Common myeloid progenitor, CD34-positive (primary cell): ENCODE data around the gene TMPRSS15.

Source experiments
- CTCF ChIA-PET: fragments of 350-600 bp; sonication (Branson Sonifier 250); formaldehyde crosslinking; loops from one replicate; lab custom pipeline; 2021; ENCODE audit warnings: antibody characterized with exemption; lab: Charles Lee
- POLR2A ChIA-PET: fragments of 350-600 bp; sonication (Branson Sonifier 250); formaldehyde crosslinking; loops from one replicate; lab custom pipeline; 2021; ENCODE audit warnings: antibody characterized with exemption; lab: Charles Lee
- DNase-seq, 3 donors: peaks; one replicate each; pipeline versions ENCODE4 v3.0.0 to v3.0.0-alpha.2; 2013
- H3K27ac ChIP-seq, 2 experiments: 1 replicate in 1 of 2; 2 replicates in 1 of 2; pipeline ENCODE4 v1.7.0; 2013; ENCODE audit warnings: inconsistent platforms in 2 of 2, low read length in 2 of 2, mild to moderate bottlenecking in 2 of 2, low read depth in 1 of 2, moderate library complexity in 1 of 2; ENCODE audit not compliant: severe bottlenecking in 2 of 2, insufficient read depth in 1 of 2, poor library complexity in 1 of 2
- H3K27me3 ChIP-seq, 5 experiments: replicated peaks in 2 of 5; 1 replicate in 3 of 5; 2 replicates in 2 of 5; pipeline versions ENCODE4 v1.6.1 to v1.7.0; 2013; ENCODE audit warnings: low read length in 4 of 5, mild to moderate bottlenecking in 2 of 5, moderate library complexity in 2 of 5, inconsistent platforms in 1 of 5; ENCODE audit not compliant: insufficient read depth in 5 of 5, control insufficient read depth in 4 of 5
- H3K36me3 ChIP-seq, 4 experiments: 1 replicate in 2 of 4; 2 replicates in 2 of 4; pipeline versions ENCODE4 v1.6.1 to v1.7.0; 2013; ENCODE audit warnings: low read length in 3 of 4, control low read depth in 1 of 4, mild to moderate bottlenecking in 1 of 4; ENCODE audit not compliant: control insufficient read depth in 4 of 4, insufficient read depth in 4 of 4
- H3K4me1 ChIP-seq, 4 experiments: 1 replicate in 3 of 4; 2 replicates in 1 of 4; pipeline versions ENCODE4 v1.6.1 to v1.7.1; 2013; ENCODE audit warnings: low read length in 3 of 4, mild to moderate bottlenecking in 3 of 4, control low read depth in 1 of 4, inconsistent platforms in 1 of 4, moderate library complexity in 1 of 4; ENCODE audit not compliant: control insufficient read depth in 4 of 4, insufficient read depth in 4 of 4; ENCODE audit errors: control extremely low read depth in 1 of 4
- H3K4me3 ChIP-seq, 7 experiments: 1 replicate in 4 of 7; 2 replicates in 3 of 7; pipeline versions ENCODE4 v1.5.1 to v1.7.0; 2013; ENCODE audit warnings: mild to moderate bottlenecking in 7 of 7, low read length in 6 of 7, moderate library complexity in 6 of 7, inconsistent platforms in 2 of 7, low read depth in 2 of 7, control low read depth in 1 of 7; ENCODE audit not compliant: insufficient read depth in 4 of 7, control insufficient read depth in 1 of 7; ENCODE audit errors: extremely low read depth in 1 of 7
- H3K9me3 ChIP-seq, 5 experiments: 1 replicate in 4 of 5; 2 replicates in 1 of 5; pipeline versions ENCODE4 v1.6.1 to v1.7.1; 2013; ENCODE audit warnings: low read length in 4 of 5, mild to moderate bottlenecking in 2 of 5, inconsistent platforms in 1 of 5, low read depth in 1 of 5, moderate library complexity in 1 of 5; ENCODE audit not compliant: control insufficient read depth in 4 of 5, insufficient read depth in 2 of 5; ENCODE audit errors: control extremely low read depth in 1 of 5
- WGBS: methylation state at CpG from one replicate; pipeline ENCODE4 v1.1.5; 2013; ENCODE audit not compliant: insufficient coverage; 5-methylcytosine and 5-hydroxymethylcytosine counted together

TMPRSS15 gene

DNA sequence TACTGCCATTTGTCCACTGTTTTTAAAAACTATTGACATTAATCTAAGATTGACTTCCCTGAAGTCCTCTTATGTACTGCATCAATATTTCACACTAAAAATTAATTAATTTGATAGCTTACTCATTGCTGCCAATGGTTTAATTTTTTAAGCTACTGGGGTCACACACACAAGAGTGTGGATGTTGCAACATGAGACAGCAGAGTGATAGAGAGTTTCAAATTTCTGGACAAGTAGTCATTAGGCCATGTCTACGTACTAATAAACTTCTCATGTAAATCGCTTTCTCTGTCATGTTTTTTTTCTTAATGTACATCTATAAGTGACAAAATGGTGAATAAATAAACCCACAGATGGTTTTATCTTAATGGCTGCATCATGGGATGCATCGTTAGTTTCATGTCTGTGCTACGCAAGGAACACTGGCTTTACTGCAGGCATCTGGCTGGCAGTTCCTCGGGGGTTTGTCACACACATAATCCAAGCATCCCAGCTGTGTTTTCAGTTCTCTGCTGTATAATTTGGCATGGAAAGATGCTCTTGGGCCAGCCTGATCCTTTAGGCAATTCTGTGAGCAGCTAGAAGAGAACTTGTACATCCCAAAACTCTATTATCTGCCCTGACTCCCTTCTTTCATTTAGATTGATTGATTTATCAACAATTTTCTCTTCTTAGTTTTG lies 175.4 kb downstream of the TMPRSS15 start:
- no peak overlapping the region for H3K4me3 ChIP-seq
- CTCF ChIA-PET: interaction anchor here (1.4 kb wide), 1 partner anchor 18 kb away, joined by 3 read pairs; no protein-coding TSS in a partner anchor
- no peaks in the 10 kb centered on the region for H3K9me3 ChIP-seq
- no peak overlapping the region for H3K27ac ChIP-seq
- no peak for DNase-seq
- WGBS: 95% methylated on average over 3 of the region's 5 CpGs
- H3K27me3 ChIP-seq: no peaks in the 10 kb centered on the region
- H3K36me3 ChIP-seq: no peaks in the 10 kb centered on the region
- POLR2A ChIA-PET: no interaction called here
- H3K4me1 ChIP-seq: no peaks in the 10 kb centered on the region

GRCh38 chr21:18222346-18222745 lies 181.2 kb downstream of the TMPRSS15 start:
- no peaks in the 10 kb centered on the region for H3K27me3 ChIP-seq
- POLR2A ChIA-PET: no interaction called here
- WGBS: no CpG with 5 or more reads among the region's 1 CpG
- CTCF ChIA-PET: no interaction called here
- H3K27ac ChIP-seq: no peak overlapping the region
- H3K4me3 ChIP-seq: no peak overlapping the region
- no peaks in the 10 kb centered on the region for H3K4me1 ChIP-seq
- DNase-seq: no peak
- H3K9me3 ChIP-seq: peaks cover 0 to 20% (median 4%) of the 10 kb centered on the region in 5 experiments
- H3K36me3 ChIP-seq: no peaks in the 10 kb centered on the region

DNA sequence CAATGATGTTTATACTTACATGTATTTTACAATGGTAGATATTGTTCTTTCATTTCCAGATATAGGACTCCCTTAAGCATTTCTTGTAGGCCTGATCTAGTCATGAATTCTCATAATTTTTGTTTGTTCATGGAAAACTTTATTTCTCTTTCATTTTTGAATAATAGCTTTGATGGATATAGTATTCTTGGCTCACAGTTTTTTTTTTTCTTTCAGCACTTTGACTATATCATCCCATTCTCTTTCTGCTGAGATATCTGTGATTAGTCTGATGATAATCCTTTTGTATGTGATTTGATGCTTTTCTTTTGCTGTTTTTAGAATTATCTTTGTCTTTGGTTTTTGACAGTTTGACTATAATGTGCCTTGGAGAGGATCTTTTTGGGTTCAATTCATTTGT lies 183.1 kb downstream of the TMPRSS15 start:
- ChIA-PET CTCF (no interaction called here), POLR2A (no interaction called here)
- Histone ChIP-seq H3K4me3 (no peak overlapping the region), H3K27me3 (no peaks in the 10 kb centered on the region), H3K27ac (no peak overlapping the region), H3K9me3 (peaks cover 0 to 20% (median 4%) of the 10 kb centered on the region in 5 experiments), H3K4me1 (no peaks in the 10 kb centered on the region), H3K36me3 (no peaks in the 10 kb centered on the region)
- no peak for DNase-seq
